Adrenal gland (tissue), 5 donors: Measurements from ENCODE around the gene NR4A1.
"Not testable (repeated sequence)": the region's sequence is repeated elsewhere in the genome, so short reads cannot be mapped to it uniquely, and the experiment has no call there.

ENCODE experiments used
- POLR2A ChIP-seq, 2 donors: fragments of 450-650 bp; IDR thresholded peaks; one replicate each; pipeline ENCODE4 v1.6.1; 2017; ENCODE audit warnings: antibody characterized with exemption in 2 of 2, mild to moderate bottlenecking in 2 of 2, moderate library complexity in 1 of 2
- TF ChIP-seq, protein P1 (sequence below), 6 experiments: fragments of 450-650 bp in 4 of 6; fragments of 200-600 bp in 2 of 6; sonication (generic) in 1 of 6; IDR thresholded peaks; 1 replicate in 5 of 6; 2 replicates in 1 of 6; pipeline versions ENCODE4 v1.5.1 to v1.8.0; 2016 to 2021; ENCODE audit warnings: antibody characterized with exemption in 6 of 6, mild to moderate bottlenecking in 2 of 6, moderate library complexity in 1 of 6
- donor health status: DM: no; HTN: no; CAD: no.

DNA sequence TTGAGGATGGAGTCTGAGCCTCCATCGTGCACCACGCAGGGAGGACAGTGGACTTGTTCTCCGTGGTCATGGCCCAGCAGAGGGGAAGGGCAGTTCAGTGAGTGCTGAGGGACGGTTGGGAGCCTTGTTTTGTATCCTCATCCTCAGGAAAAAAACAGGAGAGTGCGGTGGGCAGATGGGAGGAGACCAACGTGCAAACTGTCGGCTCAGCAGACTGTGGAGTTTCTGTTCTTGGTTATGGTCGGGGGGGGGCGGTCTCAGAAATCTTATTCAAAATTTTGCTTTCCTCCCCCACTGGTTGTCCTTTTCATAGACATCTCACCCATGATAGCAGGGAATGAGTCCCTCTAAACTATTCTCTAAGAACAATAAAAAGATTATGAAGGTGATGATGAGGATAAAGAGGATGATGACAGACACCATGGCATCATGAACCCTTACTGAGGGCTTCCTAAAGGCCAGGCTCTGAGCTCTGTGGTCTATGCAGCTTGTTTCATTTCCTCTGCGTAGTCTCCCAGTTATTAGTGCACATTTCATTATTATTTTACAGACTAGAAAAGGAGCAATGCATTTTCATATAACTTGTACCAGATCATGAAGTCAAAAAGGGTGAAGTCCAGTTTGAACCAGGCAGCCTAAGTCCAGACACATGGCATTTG, 53.3 kb downstream of the NR4A1 start:
- TF ChIP-seq, protein P1, sequence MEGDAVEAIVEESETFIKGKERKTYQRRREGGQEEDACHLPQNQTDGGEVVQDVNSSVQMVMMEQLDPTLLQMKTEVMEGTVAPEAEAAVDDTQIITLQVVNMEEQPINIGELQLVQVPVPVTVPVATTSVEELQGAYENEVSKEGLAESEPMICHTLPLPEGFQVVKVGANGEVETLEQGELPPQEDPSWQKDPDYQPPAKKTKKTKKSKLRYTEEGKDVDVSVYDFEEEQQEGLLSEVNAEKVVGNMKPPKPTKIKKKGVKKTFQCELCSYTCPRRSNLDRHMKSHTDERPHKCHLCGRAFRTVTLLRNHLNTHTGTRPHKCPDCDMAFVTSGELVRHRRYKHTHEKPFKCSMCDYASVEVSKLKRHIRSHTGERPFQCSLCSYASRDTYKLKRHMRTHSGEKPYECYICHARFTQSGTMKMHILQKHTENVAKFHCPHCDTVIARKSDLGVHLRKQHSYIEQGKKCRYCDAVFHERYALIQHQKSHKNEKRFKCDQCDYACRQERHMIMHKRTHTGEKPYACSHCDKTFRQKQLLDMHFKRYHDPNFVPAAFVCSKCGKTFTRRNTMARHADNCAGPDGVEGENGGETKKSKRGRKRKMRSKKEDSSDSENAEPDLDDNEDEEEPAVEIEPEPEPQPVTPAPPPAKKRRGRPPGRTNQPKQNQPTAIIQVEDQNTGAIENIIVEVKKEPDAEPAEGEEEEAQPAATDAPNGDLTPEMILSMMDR (IDR thresholded peaks at IDR 0.05) = not testable (repeated sequence)
- not testable (repeated sequence) for TF ChIP-seq POLR2A (IDR thresholded peaks at IDR 0.05)
